Duodenal mucosa (tissue), 2 donors: ENCODE results near the gene NR3C2.

Experiments
- H3K27ac ChIP-seq: one replicate; pipeline ENCODE4 v1.7.0; 2013; ENCODE audit warnings: low read depth, low read length
- H3K27me3 ChIP-seq, 2 donors: one replicate each; pipeline ENCODE4 v1.7.0; 2013; ENCODE audit warnings: low read length in 2 of 2, control low read depth in 1 of 2; ENCODE audit not compliant: insufficient read depth in 2 of 2, control insufficient read depth in 1 of 2
- H3K36me3 ChIP-seq, 2 donors: one replicate each; pipeline ENCODE4 v1.7.0; 2013; ENCODE audit warnings: low read length in 2 of 2, control low read depth in 1 of 2; ENCODE audit not compliant: insufficient read depth in 2 of 2, control insufficient read depth in 1 of 2
- H3K4me1 ChIP-seq, 2 donors: one replicate each; pipeline ENCODE4 v1.7.0; 2013; ENCODE audit warnings: low read length in 2 of 2, control low read depth in 1 of 2; ENCODE audit not compliant: insufficient read depth in 2 of 2, control insufficient read depth in 1 of 2
- H3K4me3 ChIP-seq, 2 donors: one replicate each; pipeline ENCODE4 v1.7.0; 2013; ENCODE audit warnings: low read length in 2 of 2, low read depth in 1 of 2
- H3K9ac ChIP-seq, 2 donors: one replicate each; pipeline ENCODE4 v1.7.0; 2013; ENCODE audit warnings: low read length in 2 of 2, low read depth in 1 of 2
- H3K9me3 ChIP-seq, 2 donors: one replicate each; pipeline ENCODE4 v1.7.0; 2013; ENCODE audit warnings: low read length in 2 of 2, control low read depth in 1 of 2; ENCODE audit not compliant: control insufficient read depth in 1 of 2

NR3C2 gene

DNA sequence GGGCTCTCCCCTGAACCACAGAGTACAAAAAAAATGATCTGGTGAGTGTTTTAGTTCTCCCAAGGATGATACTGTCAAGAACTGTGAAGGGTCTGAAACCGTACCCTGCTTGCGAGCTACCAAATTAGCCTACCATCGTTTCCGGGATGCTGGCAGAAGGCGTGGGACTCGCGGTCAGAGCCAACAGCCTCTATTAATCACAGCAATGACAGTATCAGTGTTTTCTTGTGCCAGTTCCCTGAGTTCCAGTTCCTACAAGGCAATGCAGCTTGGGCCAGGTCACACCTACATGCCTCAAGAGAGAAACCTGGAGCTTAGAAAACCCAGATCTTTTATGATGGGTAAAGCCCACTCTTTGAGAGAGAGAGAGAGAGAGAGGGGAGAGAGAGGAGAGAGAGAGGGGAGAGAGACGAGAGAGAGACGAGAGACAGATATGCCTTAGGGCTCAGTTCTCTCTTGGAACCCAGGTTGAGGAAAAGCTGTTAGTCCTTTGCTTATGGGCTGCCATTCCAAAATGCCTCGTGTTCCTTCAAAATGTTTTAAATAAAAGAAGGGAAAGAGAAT lies 382.5 kb downstream of the NR3C2 start:
- H3K9ac ChIP-seq: no peak overlapping the region
- H3K27ac ChIP-seq: no peak overlapping the region
- no peak overlapping the region for H3K4me3 ChIP-seq
- peaks cover 16 to 30% of the 10 kb centered on the region in 2 donors for H3K4me1 ChIP-seq
- H3K36me3 ChIP-seq: peaks cover 0 to 3% of the 10 kb centered on the region in 2 donors
- H3K27me3 ChIP-seq: no peaks in the 10 kb centered on the region
- H3K9me3 ChIP-seq: no peaks in the 10 kb centered on the region

DNA sequence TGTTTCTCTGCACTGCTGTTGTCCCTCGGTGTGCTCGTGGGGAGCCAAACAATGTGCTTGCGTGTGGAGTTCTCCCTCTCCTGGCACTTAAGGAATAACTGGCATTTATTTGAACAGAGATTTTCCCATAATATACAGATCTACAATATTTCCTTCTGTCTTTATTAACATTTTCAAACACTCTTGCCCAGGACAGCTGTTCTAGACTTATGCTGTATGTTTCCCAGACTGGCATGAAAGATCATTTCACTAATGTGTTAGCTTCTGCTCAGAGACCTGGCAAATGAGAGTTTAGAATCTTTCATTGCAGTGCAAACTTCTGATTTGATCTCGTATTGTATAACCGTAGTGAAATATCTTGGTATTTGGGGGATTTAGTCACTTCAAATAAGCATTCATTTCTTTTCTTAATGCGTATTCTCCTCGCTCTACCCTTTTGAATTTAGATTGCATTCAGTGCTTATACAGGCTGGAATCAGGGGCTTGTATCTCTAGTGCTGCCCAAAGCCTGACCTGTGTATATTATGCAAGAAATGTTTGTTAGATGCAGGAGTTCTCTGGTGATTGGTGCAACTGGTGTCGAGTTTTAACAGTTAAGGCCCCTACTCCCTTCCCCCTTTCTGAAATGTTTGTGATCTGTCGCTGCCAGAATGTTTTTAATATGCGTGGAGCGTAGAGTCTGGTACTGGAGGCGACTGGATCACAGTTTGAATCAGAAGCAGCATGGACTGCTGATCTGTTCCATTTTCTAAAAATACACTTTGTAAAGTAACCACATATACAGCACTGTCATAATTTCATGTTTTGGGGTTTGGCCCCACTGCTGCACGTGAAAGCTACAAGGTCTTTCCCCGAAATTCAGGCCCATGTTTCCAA lies 384.0 kb downstream of the NR3C2 start:
- Histone ChIP-seq H3K4me3 (no peak overlapping the region), H3K9ac (no peak overlapping the region), H3K36me3 (no peaks in the 10 kb centered on the region), H3K27me3 (no peaks in the 10 kb centered on the region), H3K4me1 (peaks cover 16 to 37% of the 10 kb centered on the region in 2 donors), H3K27ac (no peak overlapping the region), H3K9me3 (no peaks in the 10 kb centered on the region)

DNA sequence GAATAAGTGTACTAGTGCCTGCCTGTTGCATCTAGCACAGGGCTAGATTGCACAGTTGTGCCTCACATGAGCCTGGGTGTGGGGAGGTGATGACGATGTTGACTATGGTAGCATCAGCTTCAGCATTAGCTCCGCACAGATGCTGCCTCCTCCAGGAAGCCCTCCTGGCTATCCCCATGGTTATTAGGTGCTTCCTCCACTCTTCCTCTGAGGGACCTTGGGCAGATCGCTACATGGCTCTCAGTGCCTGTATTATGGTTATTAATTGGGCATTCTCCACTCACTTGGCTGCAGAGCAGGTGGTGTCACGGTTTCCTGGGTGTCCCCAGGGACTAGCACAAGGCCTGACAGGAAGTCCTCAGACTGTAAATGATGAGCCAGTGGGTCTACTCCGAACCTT lies 384.7 kb downstream of the NR3C2 start:
- Histone ChIP-seq H3K9ac (no peak overlapping the region), H3K4me3 (no peak overlapping the region), H3K27ac (no peak overlapping the region), H3K36me3 (no peaks in the 10 kb centered on the region), H3K27me3 (no peaks in the 10 kb centered on the region), H3K4me1 (peaks cover 16 to 33% of the 10 kb centered on the region in 2 donors), H3K9me3 (no peaks in the 10 kb centered on the region)

DNA sequence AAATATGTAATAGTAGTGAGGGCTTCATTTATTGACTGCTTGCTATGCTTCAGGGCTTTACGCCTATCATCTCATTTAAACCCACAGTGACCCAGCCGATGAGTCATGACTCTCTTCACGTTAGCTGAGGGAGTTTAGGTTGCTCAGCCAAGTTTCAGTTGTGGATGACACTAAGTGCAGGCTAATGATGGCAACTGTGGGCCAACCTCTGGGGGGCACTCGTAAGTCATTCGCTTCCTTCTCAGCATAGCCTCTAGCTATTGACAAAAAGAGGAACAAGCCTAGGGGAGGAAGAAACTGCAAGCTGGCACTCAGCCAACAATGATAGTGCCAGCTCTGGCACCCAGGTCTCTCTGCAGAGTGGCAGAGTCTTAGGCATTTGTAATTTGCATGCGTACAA lies 385.3 kb downstream of the NR3C2 start:
- peaks cover 13 to 27% of the 10 kb centered on the region in 2 donors for H3K4me1 ChIP-seq

DNA sequence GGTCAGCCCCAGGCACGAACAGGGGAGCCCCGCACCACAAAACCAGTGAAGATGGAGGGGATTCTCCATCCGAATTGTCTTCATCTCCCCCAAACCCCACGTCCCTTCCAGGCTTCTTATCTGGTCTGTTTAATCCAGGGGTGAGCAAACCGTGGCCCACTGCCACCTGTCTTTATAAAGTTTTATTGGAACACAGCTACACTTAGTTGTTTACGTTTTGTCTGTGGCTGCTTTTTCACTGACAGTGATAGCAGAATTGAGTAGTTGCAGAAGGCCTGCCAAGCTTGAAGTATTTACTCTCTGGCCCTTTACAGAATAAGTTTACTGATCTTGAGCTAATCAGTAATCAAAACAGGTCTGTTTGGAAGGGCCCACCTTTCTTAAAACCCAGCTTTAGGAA lies 386.4 kb downstream of the NR3C2 start:
- H3K27me3 ChIP-seq: no peaks in the 10 kb centered on the region
- no peaks in the 10 kb centered on the region for H3K9me3 ChIP-seq
- no peaks in the 10 kb centered on the region for H3K36me3 ChIP-seq
- peaks cover 7 to 18% of the 10 kb centered on the region in 2 donors for H3K4me1 ChIP-seq
- H3K4me3 ChIP-seq: no peak overlapping the region
- no peak overlapping the region for H3K27ac ChIP-seq
- no peak overlapping the region for H3K9ac ChIP-seq

More for the DNA sequence above, 385.3 kb downstream of the NR3C2 start:
- Histone ChIP-seq H3K9ac (no peak overlapping the region), H3K4me3 (no peak overlapping the region), H3K27ac (no peak overlapping the region), H3K36me3 (no peaks in the 10 kb centered on the region), H3K27me3 (no peaks in the 10 kb centered on the region), H3K9me3 (no peaks in the 10 kb centered on the region)

DNA sequence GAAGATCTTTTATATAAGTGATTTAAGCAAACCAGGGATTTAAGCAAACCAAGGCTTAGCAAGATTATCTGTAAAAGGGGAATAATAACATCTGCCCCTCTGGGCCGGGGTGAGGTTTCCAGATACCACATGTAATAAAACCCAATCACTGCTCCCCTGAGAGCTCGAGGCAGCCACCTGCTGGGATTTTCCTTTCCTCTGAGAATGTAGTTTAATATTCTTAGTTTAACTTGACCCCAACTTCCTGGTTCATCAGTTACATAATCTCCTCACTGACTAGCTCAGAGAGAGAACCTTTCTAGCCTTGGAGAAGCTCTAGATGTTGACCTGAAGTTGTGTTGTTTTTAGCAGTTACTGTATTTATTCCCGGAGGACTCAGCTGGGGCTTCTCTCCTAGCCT lies 387.9 kb downstream of the NR3C2 start:
- Histone ChIP-seq H3K9ac (no peak overlapping the region), H3K36me3 (no peaks in the 10 kb centered on the region), H3K9me3 (no peaks in the 10 kb centered on the region), H3K27ac (no peak overlapping the region), H3K4me3 (no peak overlapping the region), H3K4me1 (peaks cover 0 to 11% of the 10 kb centered on the region in 2 donors), H3K27me3 (no peaks in the 10 kb centered on the region)

DNA sequence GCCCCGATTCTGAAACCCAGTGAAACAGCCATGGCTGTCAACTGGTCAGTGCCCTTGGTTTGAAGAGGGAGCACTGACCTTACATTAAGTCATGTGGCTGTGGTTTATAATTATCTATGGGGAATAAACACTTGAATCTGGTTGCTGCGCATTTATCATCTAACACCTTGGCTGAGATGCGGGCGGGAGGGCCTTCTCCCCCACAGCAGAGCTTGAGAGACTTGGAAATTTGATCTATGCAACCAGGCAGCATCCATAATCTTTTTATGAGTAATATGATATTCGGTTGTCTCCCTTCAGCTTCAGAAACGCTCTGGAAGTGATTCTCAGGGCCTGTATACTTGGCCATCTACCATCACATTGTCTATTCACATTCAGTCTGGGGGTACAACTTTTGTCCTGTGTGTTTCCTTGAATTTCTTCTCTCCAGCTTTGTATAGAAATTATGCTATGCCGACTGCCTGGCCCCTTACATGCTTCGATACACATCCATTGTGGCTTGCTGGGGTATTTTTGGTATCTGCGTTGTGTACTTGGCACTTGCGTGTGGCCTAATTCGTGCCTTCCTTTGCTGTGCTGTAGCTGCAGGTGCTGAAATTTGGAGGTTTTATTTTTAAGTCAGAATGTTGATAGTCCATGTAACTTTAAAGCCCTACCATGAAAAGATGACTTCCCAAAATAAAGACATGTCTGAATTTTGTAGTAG lies 388.8 kb downstream of the NR3C2 start:
- Histone ChIP-seq H3K9ac (no peak overlapping the region), H3K4me3 (no peak overlapping the region), H3K27me3 (no peaks in the 10 kb centered on the region), H3K9me3 (no peaks in the 10 kb centered on the region), H3K36me3 (no peaks in the 10 kb centered on the region), H3K4me1 (peaks cover 0 to 11% of the 10 kb centered on the region in 2 donors), H3K27ac (no peak overlapping the region)

DNA sequence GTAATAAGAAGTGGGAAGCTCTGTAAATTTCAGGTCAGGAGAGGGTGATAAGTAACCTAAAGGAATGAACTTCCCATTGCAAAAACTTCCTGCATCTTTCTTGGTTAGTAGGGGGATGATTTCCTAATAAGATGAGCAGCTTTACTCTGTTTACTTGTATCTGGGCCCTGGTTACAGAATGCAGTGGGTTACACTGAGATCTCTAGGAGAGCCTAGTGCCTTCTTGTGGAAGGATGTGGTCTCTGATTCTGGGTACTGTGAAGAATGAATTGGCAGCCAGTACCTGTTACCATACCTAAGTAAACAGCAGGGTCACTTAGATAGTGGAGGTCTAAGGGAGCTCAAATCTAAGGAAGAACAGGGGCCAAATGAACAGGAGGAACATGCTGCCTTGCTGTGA lies 389.8 kb downstream of the NR3C2 start:
- Histone ChIP-seq H3K9ac (no peak overlapping the region), H3K9me3 (no peaks in the 10 kb centered on the region), H3K4me1 (peaks cover 0 to 11% of the 10 kb centered on the region in 2 donors), H3K36me3 (no peaks in the 10 kb centered on the region), H3K27me3 (no peaks in the 10 kb centered on the region), H3K27ac (no peak overlapping the region), H3K4me3 (no peak overlapping the region)

DNA sequence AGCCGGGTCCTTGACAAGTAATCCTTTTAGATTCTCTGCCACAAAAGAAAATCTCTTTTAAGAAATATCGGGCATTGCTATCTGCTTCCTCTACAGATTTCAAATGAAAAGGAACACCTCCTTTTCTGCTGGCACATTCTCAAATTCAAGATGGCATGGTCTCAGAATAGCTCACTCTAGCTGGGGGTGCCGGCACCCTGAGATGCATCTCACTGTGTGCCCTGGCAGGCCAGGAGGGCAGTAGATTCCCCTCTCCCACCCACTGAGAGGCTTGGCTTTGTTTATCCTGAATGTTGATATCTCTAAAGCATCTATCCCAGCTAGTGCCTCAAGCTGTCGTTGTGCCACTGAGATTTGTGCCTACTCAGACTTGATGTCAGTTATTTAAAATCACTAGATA lies 390.8 kb downstream of the NR3C2 start:
- peaks cover 0 to 3% of the 10 kb centered on the region in 2 donors for H3K36me3 ChIP-seq
- no peak overlapping the region for H3K27ac ChIP-seq
- H3K4me3 ChIP-seq: no peak overlapping the region
- no peak overlapping the region for H3K9ac ChIP-seq
- H3K9me3 ChIP-seq: no peaks in the 10 kb centered on the region
- H3K27me3 ChIP-seq: no peaks in the 10 kb centered on the region
- H3K4me1 ChIP-seq: peaks cover 0 to 11% of the 10 kb centered on the region in 2 donors

DNA sequence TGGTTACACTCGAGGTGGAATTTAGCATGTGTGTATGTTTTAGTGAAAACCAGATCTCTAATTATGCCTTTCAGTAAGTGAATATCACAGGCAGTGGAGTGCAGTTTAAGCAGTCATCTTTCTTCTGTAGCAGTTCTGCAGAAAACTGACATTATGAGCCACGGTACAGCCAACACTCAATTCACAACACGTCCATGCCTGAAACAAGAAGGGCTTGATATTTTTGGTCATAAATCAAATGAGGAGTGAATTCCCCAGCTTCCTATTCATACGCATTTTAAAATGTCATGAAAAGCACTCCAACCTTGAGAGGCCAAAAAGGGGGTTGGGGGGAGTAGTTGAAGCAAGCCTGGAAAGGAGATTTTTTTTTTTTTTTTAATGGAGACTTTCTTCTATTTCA lies 393.6 kb downstream of the NR3C2 start:
- H3K27me3 ChIP-seq: no peaks in the 10 kb centered on the region
- H3K9ac ChIP-seq: no peak overlapping the region
- no peaks in the 10 kb centered on the region for H3K9me3 ChIP-seq
- no peaks in the 10 kb centered on the region for H3K4me1 ChIP-seq
- H3K36me3 ChIP-seq: peaks cover 0 to 3% of the 10 kb centered on the region in 2 donors
- H3K4me3 ChIP-seq: no peak overlapping the region
- no peak overlapping the region for H3K27ac ChIP-seq
